HG03354 (cell line): ENCODE measurements around the gene MED20.
A peak's percentile ranks its signal among the peaks of the same experiment; 100 is the strongest.
"Not testable (repeated sequence)": the region's sequence is repeated elsewhere in the genome, so short reads cannot be mapped to it uniquely, and the experiment has no call there.

Experiments used
- ATAC-seq: cut with Tn5 transposase; IDR thresholded peaks from one replicate; pipeline ENCODE4 v1.9.1; 2021; ENCODE audit warnings: mild to moderate bottlenecking; ENCODE audit not compliant: unreplicated experiment, poor library complexity, severe bottlenecking

Gene MED20

GRCh38 chr6:41920921-41921711 lies at the start of gene MED20, which contains the start of gene BYSL:
TSS of gene MED20 (minus strand) at chr6:41921139. CDS start at chr6:41921018, 121 bp downstream.
TSS of gene BYSL (plus strand) at chr6:41921499. CDS start at chr6:41921563, 64 bp downstream.
- peak; percentile 91 for ATAC-seq

GRCh38 chr6:41970436-41970846 lies 49.5 kb upstream of the MED20 start:
- no peak for ATAC-seq

GRCh38 chr6:41967312-41968287 lies 46.7 kb upstream of the MED20 start:
- no peak for ATAC-seq

GRCh38 chr6:41966961-41967311 lies 46.0 kb upstream of the MED20 start:
- ATAC-seq: no peak

- ATAC-seq: no peak
Observed at GRCh38 chr6:41966214-41966920, 45.4 kb upstream of the MED20 start.

- ATAC-seq: no peak
Observed at GRCh38 chr6:41965429-41966213, 44.7 kb upstream of the MED20 start.

GRCh38 chr6:41964201-41964887 lies 43.4 kb upstream of the MED20 start:
- ATAC-seq: no peak

- no peak for ATAC-seq
Observed at GRCh38 chr6:41963371-41963770, 42.4 kb upstream of the MED20 start.

- ATAC-seq: no peak
Observed at GRCh38 chr6:41960028-41960427, 39.1 kb upstream of the MED20 start.

GRCh38 chr6:41958022-41958856 lies 37.3 kb upstream of the MED20 start:
- ATAC-seq: no peak

GRCh38 chr6:41957117-41957516 lies 36.2 kb upstream of the MED20 start:
- ATAC-seq: no peak

GRCh38 chr6:41955412-41955811 lies 34.5 kb upstream of the MED20 start:
- no peak for ATAC-seq

- ATAC-seq: no peak
Observed at GRCh38 chr6:41954668-41955067, 33.7 kb upstream of the MED20 start.

- no peak for ATAC-seq
Observed at GRCh38 chr6:41947581-41948220, 26.8 kb upstream of the MED20 start.

GRCh38 chr6:41943456-41943855 lies 22.5 kb upstream of the MED20 start:
- no peak for ATAC-seq

- ATAC-seq: not testable (repeated sequence)
Observed at GRCh38 chr6:41942882-41943281, 21.9 kb upstream of the MED20 start.

- no peak for ATAC-seq
Observed at GRCh38 chr6:41942067-41942851, 21.3 kb upstream of the MED20 start.
